Astrocyte of the hippocampus (primary cell): ENCODE data around the gene FOXC2.
A peak's percentile ranks its signal among the peaks of the same experiment; 100 is the strongest.

Experiments used
- DNase-seq: peaks from one replicate; pipeline ENCODE4 v3.0.0; 2011; ENCODE audit warnings: low read depth, low spot score

Gene FOXC2

DNA sequence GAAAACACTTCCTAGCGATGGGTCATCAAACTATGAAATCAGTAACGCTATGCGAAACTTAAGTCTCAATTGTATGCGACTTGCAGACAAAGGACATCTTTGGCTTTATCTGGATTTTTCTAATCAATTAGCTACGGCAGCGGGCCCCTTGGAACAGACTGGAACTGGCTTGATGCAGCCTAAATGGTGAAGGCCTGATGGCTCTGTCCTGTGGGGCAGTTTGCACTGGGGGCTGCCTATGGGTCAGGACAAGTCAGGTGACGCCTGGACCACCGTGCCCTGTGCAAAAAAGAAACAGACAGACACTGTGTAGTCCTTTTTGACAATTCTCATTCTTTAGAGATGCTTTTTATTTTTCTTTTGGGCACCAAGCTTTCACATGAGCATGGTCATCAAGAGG is 33.6 kb upstream of the FOXC2 start:
- DNase-seq, result no peak

DNA sequence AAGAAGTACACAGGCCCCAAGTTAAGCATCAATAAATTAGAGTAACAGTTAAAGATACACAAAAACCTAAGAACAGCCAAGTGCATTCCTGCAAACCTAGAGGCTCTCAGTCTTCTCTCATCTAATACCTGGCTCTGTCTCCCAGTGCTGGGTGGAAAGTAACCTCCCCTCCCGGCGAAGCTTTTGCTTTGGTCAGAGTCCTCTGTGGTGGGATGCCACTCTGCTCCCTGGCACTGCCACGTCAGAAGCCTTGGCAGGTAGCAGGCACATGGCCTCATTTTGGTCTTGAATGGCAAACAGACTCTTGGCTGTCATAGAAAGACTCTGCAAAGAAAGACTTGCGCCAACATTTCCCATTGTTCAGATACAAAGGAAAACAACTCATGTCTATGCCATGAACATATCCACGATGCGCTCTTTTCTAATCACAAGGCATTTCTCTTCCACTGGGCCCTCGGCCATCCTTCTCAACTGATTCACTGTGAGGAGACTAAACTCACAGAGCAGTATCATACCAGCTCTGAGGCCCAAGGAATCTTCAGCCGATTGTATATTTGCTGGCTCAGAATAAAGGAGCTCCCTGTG is 32.8 kb upstream of the FOXC2 start:
- DNase-seq, result no peak

DNA sequence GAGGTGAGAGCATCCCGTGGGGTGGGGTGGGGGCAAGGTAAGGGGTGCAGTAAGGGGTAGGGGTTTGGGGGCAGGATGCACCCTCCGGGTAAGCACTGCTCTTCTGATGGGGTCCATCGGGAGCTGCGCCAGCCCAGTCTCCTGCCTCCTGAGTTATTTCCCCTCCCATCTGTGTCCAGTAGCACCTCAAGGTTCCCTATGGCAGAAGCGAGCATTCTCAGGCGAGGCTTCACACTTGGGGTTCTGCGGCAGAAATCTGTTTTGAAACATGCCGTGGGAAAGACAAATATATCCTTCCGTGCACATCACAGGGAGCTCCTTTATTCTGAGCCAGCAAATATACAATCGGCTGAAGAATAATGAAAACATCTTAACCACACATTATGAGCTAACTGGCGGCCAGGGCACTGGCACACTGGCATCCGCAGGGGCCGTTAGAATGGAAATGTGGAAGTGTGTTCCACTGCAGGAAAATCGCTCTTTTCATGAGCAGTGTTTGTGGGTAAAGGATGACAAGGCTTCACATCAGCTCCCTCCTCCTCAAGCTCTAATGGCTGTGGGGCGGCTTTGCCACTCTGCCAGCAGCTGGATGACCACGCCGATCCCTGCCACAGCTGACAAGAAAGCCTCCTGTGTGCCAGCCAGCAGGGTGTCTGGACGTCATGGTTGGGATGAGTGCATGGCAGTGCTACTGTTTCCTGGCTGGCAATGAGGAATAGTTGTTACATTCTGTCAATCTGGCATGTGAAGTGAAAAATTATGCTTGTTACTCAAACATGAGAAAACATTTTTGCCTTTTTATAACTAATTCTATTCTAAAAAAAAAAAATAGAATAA is 31.6 kb upstream of the FOXC2 start:
- DNase-seq, result peak; percentile 27

DNA sequence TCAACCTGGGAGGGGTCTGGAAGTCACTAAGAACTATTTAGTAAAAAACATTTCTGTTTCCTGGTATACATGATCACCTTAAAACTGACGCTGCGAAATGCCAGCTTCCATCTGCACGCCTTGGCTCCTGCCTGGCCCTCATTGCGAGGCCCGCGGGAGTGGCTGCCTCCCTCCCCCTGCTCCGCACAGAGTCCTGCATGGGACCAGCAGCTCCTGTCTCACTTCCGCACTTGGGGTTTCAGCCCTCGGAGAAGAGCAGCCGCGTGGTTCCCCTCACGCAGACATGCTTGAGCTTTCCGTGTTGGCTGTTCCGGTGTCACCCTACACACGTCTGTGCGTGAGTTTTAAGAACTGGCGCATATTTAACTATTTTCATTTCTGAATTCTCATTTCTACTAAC is 30.0 kb upstream of the FOXC2 start:
- no peak for DNase-seq

DNA sequence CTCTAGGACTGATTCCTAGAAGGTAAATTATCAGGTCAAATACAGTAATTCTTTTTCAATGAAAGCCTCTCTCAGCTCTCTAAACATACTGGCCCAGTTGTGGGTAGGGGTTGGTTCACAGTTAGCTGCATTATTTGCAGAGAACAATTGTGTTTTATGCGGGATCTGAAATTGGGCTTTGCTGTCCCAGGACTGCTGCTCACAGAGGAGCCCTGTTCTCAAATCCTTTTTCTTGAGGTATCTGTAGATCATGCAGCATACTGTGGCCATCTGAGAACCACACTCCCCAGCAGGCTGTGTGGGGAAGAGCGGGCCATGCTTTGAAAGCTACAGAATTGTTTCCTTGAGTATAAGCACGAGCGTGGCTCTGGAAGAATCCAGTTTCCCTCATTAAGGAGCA is 29.1 kb upstream of the FOXC2 start:
- DNase-seq, result no peak

DNA sequence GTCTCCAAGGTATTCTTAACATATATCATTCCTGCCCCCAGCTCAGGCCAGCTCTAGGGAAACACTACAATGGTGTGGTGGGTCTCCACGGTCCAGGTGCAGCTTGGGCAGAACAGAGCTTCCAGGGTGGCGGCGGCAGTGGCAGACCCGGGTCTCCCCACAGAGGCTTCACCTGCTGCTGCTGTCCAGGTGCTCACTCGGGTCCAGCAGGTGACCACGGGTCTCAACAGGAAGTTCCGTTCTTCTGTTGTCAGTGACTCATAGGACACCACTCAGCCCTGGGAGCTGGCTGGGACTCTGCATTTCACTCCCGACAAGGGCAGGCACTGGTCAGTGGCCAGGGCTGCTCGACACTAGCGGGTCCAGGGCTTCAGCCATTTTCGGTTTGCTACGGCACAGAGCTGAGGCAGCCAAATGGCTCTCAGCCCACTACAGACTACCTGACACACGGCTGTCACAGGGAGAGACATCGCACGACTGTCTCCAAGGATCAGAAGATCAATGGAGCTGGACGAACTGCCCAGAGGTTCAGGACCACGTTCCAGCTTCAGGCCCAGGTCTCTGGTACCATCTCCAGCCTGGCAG is 28.3 kb upstream of the FOXC2 start:
- no peak for DNase-seq

DNA sequence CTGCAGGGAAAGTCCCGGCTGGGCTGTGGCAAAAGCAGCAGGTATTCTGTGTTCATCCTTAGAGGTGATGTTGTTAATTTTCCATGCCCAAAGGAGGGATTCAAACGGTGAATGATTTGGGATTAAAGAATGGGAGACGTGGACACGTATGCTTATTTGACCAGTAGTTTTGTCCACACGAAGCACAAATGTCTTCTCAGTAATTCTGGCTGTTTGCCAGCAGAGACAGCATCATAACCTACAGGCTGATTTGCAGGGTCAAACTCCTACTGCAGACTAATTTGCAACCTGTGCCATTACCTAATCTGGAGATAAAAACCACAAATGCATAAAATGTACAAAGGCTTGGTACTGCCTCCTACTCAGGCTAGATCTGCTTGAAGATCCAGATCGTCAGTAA is 25.7 kb upstream of the FOXC2 start:
- DNase-seq, result no peak

DNA sequence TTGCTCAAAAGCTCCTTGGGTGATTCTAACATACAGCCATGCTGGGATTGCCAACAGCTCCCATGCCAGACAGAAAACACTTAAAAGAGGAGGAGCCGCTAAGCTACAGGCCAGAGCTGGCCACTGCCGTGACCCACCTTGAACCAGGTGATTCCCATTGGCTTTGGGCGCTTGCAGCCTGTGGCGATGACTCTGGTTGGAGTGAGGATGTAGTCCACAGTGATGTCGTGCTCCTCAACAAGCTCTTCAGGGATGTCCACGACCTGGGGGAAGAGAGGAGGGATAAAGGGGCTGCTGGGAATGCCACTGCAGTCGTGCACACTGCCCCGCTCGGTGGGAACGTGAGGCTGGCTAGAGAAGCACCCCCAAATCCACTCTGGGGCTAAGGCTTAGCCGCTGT is 25.1 kb upstream of the FOXC2 start:
- DNase-seq, result no peak

DNA sequence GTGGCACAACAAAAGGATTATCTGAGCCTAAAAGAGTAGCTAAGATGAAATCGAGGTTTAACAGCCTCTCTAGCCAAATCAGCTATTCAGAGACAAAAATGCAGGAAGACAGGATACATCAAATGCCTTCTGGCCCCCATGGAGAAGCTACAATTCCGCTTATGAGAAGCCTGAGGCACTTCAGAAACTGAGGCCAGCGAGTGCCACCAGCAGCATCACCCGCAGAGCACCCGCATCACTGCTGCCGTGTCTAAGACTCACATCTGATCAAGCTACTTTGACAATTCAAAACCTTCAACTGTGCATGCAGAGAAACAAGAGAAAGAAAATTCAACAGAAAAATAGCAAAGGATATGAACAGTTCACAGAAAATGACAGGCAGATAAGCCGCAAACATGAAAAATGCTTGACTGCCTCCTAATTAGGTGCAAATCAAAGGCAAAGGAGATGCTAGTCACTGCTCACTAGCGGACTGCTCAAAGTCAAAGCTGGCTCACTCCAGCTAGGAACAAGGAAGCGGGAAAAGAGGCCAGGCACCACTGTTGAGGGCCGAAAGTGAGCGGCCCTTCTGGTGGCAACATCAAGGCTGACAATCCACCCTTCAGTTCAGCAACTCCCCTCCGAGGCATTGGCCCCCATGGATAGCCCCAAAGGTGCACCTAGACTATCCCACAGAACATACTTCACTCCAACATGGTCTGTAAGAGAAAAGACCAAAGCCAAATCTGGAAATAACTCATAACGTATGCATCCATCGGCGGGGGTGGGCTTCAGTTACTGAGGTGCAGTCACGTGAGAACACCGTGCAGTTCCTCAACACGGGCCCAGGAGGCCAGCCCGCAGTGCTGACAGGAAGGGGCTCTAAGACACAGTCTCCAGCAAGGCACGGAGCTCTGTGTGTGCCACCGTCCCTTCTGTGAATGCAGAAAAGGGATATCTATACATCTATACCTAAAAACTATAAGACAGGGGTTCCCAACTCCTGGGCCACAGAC is 23.6 kb upstream of the FOXC2 start:
- DNase-seq, result no peak

DNA sequence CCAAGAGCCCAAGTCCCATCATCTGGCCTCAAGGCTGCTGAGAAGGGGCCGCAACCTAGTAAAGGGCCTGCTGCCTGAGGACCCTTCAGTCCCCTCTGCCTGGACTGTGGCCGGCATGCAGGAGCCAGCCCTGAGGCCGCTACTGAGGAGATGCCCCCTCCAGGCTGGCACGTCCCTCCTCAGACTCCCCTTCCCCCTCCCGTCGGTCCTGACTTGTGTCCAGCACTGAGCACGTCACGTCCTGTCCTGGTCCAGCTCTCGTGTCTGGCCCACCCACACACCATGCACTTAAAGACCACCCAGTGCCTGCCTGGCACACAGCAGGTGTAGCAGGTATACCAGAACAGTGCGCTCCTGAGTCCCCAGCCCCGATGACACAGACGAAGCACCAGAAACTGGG is 21.1 kb upstream of the FOXC2 start:
- no peak for DNase-seq

DNA sequence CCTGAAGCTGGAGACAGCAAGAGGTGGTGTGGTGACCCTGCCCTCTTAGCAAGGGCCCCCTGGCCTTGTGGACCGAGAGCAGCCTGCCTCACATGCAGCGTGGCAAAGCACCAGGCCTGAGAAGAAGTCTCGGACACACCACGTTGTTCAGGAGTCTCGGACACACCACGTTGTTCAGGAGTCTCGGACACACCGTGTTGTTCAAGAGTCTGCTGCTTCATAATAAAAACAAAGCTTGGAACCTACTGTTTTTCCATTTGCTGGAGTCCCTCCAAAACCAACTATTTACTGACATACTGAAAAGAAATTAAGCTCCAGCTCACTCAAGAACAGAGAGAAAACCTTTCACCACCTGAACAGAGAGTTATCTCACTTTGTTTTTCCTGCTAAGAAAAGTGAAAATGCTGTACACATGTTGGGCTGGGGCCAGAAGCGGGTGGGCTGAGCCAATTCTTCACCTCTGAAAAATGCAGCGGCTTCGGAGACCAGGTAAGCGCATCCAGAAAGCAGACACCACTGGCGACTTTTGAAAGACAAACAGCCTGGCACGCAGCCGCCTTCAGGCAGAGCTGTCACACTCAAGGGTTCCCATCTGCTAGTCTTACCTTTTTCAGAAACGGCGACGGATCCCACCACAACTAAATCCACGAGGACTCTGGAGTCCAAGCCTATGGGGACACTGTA is 20.5 kb upstream of the FOXC2 start:
- peak; percentile 50 for DNase-seq

DNA sequence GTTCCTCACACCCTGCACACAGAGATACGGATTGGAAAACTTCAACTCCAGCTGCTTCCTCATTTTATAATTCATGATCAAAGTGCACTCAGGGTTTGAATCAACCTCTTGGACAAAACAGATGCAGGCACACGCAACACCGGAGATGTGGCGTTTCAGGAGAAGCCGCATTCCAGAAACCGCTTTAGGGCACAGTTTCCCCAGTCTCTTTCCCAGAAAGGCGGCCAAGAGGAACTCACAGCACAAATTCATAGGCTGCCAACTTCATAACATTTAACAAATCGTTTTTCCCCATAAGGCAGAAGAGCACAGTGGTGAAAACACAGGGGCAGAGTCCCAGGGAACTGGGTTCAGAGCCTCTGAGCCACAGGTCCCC is 20.0 kb upstream of the FOXC2 start:
- DNase-seq, result no peak

DNA sequence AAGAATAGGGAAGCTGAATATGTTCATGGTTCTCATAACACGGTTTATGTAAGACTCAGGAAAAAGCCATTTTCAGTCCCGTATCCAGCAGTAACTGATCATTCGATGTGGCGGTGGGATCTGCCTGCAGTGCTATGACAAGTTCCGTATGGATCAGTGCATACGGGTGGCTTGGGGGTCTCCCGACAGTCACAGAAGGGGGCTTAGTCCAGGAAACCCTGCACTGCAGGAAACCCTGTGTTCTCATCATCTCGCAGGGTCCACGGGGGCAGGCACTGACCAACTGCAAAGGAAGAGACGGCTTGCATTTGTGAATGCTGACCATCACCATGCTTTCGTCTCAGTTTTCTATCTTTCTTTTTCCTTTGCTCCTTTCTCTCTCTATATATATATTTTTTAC is 19.3 kb upstream of the FOXC2 start:
- DNase-seq, result no peak

DNA sequence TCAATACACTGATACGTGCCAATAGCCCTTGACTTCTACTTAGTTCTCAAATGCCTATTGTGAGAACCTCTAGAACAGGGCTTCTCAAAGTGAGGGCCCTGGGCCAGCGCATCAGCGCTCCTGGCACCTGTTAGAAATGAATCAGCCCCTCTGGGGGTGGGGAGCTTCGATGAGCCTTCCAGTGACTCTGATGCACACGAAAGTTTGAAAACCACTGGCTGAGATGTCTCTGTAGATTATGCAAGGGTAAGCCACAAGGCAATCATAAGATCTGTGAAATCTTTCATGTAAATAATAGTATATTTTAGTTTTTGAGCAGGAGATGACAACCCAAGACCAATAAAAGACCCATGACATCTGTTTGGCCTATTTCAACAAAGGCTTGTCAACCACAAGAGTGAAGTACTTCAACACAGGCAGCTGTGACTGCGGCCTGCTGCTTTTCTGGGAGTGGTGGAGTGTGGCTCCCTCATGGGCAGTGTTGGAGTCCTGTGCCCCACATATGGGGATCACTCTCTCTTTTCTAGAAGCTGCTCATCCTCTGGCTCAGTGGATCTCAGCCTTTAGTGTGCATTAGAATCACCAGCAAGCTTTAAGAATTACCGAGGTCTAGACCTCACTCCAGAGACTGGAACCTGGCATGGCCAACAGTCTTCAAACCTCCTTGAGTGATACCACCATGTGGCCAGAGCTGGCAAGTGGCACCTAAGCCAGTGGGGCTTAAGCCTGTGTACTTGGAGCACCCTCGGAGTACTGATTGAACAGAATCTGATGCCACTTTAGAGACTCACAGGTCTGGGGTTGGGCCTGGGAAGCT is 17.3 kb upstream of the FOXC2 start:
- no peak for DNase-seq

DNA sequence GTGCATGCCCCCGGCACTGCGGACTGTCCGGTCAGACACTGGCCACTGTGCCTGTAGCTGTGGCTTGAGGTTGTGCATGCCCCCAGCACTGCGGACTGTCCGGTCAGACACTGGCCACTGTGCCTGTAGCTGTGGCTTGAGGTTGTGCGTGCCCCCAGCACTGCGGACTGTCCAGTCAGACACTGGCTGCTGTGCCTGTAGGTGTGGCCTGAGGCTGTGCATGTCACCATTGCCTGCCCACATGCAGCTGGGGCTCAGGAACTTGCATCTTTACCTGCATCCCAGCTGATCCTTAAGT is 16.8 kb upstream of the FOXC2 start:
- no peak for DNase-seq

DNA sequence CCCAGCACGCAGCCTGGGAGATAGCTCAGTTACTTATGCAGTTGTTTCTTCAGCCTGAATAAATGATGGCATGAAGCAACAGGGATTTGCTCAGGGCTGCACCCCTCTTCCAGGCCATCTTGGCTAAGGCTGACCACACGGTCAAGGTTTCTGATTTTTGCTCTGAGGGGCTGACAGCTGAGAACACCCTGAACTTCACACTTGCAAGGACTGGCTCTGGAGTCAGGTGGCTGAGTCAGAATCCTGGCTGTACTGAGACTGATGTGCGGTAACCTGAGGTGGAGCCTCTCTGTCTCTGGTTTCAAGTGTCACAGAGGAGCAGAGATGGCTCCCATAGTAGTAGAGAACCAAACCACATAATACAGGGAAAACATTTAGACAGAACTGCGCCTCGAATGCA is 16.3 kb upstream of the FOXC2 start:
- no peak for DNase-seq

DNA sequence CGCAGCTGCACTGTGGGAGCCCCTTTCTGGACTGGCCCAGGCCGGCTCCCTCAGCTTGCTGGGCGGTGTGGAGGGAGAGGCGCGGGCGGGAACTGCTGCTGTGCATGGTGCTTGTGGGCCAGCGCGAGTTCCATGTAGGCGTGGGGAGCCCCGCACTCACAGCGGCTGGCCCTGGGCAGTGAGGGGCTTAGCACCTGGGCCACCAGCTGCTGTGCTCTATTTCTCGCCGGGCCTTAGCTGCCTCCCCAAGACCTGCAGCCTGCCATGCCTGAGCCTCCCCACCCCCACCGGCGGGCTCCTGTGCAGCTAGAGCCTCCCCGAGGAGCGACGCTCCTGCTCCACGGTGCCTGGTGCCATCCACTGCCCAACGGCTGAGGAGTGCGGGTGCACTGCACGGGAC is 13.3 kb upstream of the FOXC2 start:
- DNase-seq, result no peak

DNA sequence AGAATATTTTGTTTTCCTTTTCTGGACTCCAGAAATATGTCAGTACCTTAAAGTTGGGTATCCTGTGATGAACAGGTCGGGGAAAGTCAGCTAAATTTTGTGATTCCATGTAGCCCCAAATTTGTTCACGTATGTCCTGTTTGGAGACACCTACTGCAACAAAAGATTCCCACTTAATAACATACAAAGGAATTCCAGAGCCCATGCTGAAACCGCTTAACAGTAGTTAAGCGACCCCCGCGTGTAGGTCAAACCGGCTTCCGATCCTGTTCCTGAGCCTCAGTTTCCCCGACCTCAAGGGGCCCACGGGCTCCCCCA is 12.1 kb upstream of the FOXC2 start:
- no peak for DNase-seq

DNA sequence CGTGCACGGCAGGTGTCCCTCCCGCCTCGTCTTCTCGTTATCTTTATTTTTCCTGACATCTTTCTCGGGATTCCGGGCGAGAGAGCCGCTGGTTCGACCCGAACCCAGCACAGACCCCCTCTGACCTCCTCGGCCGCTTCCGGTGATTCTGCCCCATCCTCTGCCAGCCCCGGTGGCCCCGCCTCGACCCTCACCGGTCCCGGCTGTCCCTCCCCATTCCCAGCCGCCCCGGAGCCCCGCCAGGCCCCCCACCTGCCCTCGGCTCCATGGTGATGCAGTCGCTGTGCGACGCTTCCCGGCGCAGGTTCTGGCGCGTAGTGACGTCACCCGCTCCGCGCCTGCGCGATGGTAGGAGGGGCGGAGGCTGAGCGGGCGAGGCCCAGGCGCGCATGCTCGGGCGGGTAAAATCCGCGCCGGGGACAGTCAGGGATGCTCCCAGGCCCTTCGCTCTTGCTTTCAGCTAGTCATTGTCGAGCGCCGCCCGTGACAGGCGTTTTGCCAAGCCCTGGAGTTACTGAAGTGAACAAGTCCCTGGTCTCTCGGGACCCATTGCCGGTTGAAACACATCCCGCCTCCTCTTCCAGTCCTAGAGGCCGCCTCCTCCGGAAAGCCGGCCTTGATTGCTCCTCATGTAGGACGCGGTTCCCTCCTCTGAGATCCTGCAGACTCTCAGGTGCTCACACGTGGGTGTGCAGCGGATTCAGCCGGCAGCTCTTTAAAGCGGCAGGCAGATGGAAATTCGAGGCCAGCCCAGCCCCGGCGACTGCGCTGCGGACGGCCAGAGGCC is 11.5 kb upstream of the FOXC2 start, which contains the start of gene MTHFSD:
Gene MTHFSD (minus strand): TSS at position 319 of the 787 bp plus-strand sequence. CDS start 51 bp downstream, at position 268.
- DNase-seq, result peak; percentile 98

DNA sequence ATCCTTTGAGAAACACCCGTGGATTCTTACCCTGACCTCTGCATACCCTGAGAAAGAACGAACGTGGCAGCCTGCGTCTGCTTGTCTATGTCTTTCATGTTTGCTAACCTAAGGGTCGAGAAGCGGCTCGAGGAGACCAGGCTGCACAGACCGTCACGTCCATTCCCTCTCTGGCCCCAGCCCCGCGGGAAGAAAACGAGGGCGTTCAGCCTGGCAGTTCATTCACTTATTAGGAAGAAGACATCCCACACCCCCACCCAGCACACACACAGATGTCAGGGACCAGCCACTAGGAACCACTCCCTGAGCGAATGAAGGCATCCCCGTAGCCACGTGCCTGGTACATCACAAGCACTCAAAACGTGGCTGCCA is 10.9 kb upstream of the FOXC2 start:
- DNase-seq, result no peak
